Kidney glomerular epithelial cell (primary cell): ENCODE measurements around the gene SLC35B4.

Source experiments
- DNase-seq: peaks from one replicate; lab custom pipeline; 2025; lab: John Stamatoyannopoulos, UW

SLC35B4 gene

GRCh38 chr7:134316539-134317344 is at the start of gene SLC35B4:
Gene SLC35B4, minus strand, starts transcription at chr7:134316930. Its CDS starts 179 bp downstream, at chr7:134316751.
- peak; percentile 98 for DNase-seq

GRCh38 chr7:134366481-134366880 is 49.8 kb upstream of the SLC35B4 start:
- no peak for DNase-seq

GRCh38 chr7:134365341-134366054 is 48.8 kb upstream of the SLC35B4 start:
- DNase-seq, result no peak

GRCh38 chr7:134364619-134365037 is 47.9 kb upstream of the SLC35B4 start:
- peak; percentile 77 for DNase-seq

GRCh38 chr7:134362587-134363483 is 46.1 kb upstream of the SLC35B4 start:
- no peak for DNase-seq

- DNase-seq, result no peak
Measured at GRCh38 chr7:134359787-134360432, 43.2 kb upstream of the SLC35B4 start.

- no peak for DNase-seq
Measured at GRCh38 chr7:134357486-134357885, 40.8 kb upstream of the SLC35B4 start.

- no peak for DNase-seq
Measured at GRCh38 chr7:134356421-134356936, 39.7 kb upstream of the SLC35B4 start.

GRCh38 chr7:134355927-134356326 is 39.2 kb upstream of the SLC35B4 start:
- no peak for DNase-seq

GRCh38 chr7:134355004-134355525 is 38.3 kb upstream of the SLC35B4 start:
- DNase-seq, result no peak

GRCh38 chr7:134353411-134353810 is 36.7 kb upstream of the SLC35B4 start:
- DNase-seq, result no peak

GRCh38 chr7:134351424-134351823 is 34.7 kb upstream of the SLC35B4 start:
- peak; percentile 7 for DNase-seq

GRCh38 chr7:134350709-134351108 is 34.0 kb upstream of the SLC35B4 start:
- no peak for DNase-seq

- DNase-seq, result no peak
Measured at GRCh38 chr7:134347567-134347966, 30.8 kb upstream of the SLC35B4 start.

- no peak for DNase-seq
Measured at GRCh38 chr7:134343796-134344195, 27.1 kb upstream of the SLC35B4 start.

- DNase-seq, result no peak
Measured at GRCh38 chr7:134343136-134343535, 26.4 kb upstream of the SLC35B4 start.

- no peak for DNase-seq
Measured at GRCh38 chr7:134339475-134339874, 22.7 kb upstream of the SLC35B4 start.

- DNase-seq, result no peak
Measured at GRCh38 chr7:134337980-134338379, 21.2 kb upstream of the SLC35B4 start.

- DNase-seq, result no peak
Measured at GRCh38 chr7:134334408-134334807, 17.7 kb upstream of the SLC35B4 start.

GRCh38 chr7:134333943-134334342 is 17.2 kb upstream of the SLC35B4 start:
- DNase-seq, result no peak

GRCh38 chr7:134332892-134333291 is 16.2 kb upstream of the SLC35B4 start:
- no peak for DNase-seq
